HFF-Myc (cell line): ENCODE data around the gene NLRP5.

Source experiments
- DNase-seq: peaks from one replicate; pipeline ENCODE4 v3.0.0-alpha.2; 2011; ENCODE audit warnings: low read depth; ENCODE audit errors: extremely low read depth
- H3K4me3 ChIP-seq: replicated peaks from 2 replicates; pipeline ENCODE4 v1.5.1; 2011; ENCODE audit warnings: low read depth, mild to moderate bottlenecking, control low read depth, low read length
- CTCF ChIP-seq: IDR thresholded peaks from 2 replicates; pipeline ENCODE4 v1.5.1; 2012; ENCODE audit warnings: mild to moderate bottlenecking, low read depth, low read length, control low read depth; ENCODE audit errors: missing control alignments

NLRP5 gene

GRCh38 chr19:56071151-56071550, 84.6 kb downstream of the NLRP5 start:
- DNase-seq: no peak
- peak; percentile 34 for TF ChIP-seq CTCF
- no peak overlapping the region for H3K4me3 ChIP-seq

- peak; percentile 87 for TF ChIP-seq CTCF
- DNase-seq: peak; percentile 16
- no peak overlapping the region for H3K4me3 ChIP-seq
Measured at GRCh38 chr19:56076498-56076897, 89.9 kb downstream of the NLRP5 start.

- no peak for TF ChIP-seq CTCF
- H3K4me3 ChIP-seq: no peak overlapping the region
- no peak for DNase-seq
Measured at GRCh38 chr19:56079609-56080008, 93.0 kb downstream of the NLRP5 start.

- peak; percentile 36 for DNase-seq
- TF ChIP-seq CTCF: peak; percentile 65
- 0 out of 2 replicates have a peak overlapping the region, but pooled peaks have one; percentile 4 for H3K4me3 ChIP-seq
Measured at GRCh38 chr19:56080669-56081401, 94.3 kb downstream of the NLRP5 start.

- no peak for TF ChIP-seq CTCF
- no peak overlapping the region for H3K4me3 ChIP-seq
- no peak for DNase-seq
Measured at GRCh38 chr19:56083668-56084067, 97.1 kb downstream of the NLRP5 start.

- no peak overlapping the region for H3K4me3 ChIP-seq
- TF ChIP-seq CTCF: no peak
- no peak for DNase-seq
Measured at GRCh38 chr19:56084835-56085536, 98.4 kb downstream of the NLRP5 start.
